ENCODE results near the gene ACOT13. TPM values are rescaled to one million over a fixed set of nuclear protein-coding genes. Genes with fewer than 3 reads are reported as not detected.
A peak's percentile ranks its signal among the peaks of the same experiment; 100 is the strongest.

The ACOT13 gene
- total RNA-seq: 5.2 and 6.8 TPM in 2 replicates

DNA sequence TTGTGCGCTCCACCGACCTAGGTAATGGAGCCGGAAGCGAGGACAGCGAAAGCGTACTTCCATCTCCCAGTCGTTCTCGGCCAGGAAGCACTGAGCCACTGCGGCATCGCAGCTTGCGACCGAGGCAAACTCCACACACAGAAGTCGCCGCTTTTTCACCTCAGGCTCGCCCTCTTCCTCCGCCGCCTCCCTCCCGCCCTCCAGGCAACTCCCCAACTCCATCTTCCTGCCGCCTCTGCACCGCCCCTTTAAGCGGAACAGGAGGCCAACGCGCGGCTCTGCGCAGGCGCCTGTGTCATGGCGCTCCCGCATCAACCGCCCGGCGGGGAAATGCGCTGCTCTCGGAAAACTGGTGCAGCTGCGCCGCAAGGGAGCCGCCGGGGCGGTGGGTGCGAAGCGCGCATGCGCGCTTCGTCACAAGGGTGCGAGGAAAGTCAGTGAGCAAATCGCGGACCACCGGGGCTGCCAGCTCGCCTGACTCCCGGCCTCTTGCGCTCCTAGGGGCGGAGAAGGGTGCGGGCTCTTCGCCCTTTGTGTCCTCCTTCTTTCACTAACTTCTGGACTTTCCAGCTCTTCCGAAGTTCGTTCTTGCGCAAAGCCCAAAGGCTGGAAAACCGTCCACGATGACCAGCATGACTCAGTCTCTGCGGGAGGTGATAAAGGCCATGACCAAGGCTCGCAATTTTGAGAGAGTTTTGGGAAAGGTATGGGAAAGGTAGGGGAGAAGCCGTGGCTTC lies at the start of gene ACOT13, which contains the start of gene TDP2:
ACOT13 (plus strand) TSS at position 437 of the 737 bp plus-strand sequence; CDS start at position 624, 187 bp downstream.
TDP2 (minus strand) TSS at position 259 of the 737 bp plus-strand sequence; CDS start at position 222, 37 bp downstream.
- H3K4me3 ChIP-seq (ENCODE audit: low read depth, low read length): peak within 1 kb of the TSS; percentile 99
- DNase-seq (ENCODE audit: low read depth): peak; percentile 97
- TF ChIP-seq, protein P1, sequence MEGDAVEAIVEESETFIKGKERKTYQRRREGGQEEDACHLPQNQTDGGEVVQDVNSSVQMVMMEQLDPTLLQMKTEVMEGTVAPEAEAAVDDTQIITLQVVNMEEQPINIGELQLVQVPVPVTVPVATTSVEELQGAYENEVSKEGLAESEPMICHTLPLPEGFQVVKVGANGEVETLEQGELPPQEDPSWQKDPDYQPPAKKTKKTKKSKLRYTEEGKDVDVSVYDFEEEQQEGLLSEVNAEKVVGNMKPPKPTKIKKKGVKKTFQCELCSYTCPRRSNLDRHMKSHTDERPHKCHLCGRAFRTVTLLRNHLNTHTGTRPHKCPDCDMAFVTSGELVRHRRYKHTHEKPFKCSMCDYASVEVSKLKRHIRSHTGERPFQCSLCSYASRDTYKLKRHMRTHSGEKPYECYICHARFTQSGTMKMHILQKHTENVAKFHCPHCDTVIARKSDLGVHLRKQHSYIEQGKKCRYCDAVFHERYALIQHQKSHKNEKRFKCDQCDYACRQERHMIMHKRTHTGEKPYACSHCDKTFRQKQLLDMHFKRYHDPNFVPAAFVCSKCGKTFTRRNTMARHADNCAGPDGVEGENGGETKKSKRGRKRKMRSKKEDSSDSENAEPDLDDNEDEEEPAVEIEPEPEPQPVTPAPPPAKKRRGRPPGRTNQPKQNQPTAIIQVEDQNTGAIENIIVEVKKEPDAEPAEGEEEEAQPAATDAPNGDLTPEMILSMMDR (IDR thresholded peaks at IDR 0.05; ENCODE audit: insufficient read depth, low read depth, low read length): peak; percentile 63

DNA sequence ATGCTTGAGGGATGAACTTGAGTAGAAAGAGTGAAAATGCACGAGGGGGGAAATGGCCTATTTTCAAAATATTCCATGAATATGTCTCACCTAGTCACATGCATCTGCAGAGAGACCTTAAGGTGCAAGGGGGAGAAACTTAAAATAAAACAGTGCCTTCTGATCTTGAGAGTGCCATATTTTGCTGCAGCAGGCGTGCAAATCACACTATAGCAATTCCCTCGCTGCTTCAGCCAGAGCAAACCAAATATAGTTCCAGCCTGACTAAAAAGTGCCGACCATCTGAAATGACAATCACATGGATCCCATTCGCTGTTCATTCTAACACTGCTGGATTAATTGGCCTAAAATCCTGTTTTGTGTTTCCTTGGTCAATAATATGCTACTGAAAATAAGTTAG lies 47.2 kb upstream of the ACOT13 start:
- DNase-seq (ENCODE audit: low read depth): no peak
- no peak overlapping the region for H3K4me3 ChIP-seq (ENCODE audit: low read depth, low read length)
- TF ChIP-seq, protein P1 (IDR thresholded peaks at IDR 0.05; ENCODE audit: insufficient read depth, low read depth, low read length): no peak

- H3K4me3 ChIP-seq (ENCODE audit: low read depth, low read length): no peak overlapping the region
- DNase-seq (ENCODE audit: low read depth): no peak
- TF ChIP-seq, protein P1 (IDR thresholded peaks at IDR 0.05; ENCODE audit: insufficient read depth, low read depth, low read length): no peak
Measured at GRCh38 chr6:24620637-24621036, 46.2 kb upstream of the ACOT13 start.

DNA sequence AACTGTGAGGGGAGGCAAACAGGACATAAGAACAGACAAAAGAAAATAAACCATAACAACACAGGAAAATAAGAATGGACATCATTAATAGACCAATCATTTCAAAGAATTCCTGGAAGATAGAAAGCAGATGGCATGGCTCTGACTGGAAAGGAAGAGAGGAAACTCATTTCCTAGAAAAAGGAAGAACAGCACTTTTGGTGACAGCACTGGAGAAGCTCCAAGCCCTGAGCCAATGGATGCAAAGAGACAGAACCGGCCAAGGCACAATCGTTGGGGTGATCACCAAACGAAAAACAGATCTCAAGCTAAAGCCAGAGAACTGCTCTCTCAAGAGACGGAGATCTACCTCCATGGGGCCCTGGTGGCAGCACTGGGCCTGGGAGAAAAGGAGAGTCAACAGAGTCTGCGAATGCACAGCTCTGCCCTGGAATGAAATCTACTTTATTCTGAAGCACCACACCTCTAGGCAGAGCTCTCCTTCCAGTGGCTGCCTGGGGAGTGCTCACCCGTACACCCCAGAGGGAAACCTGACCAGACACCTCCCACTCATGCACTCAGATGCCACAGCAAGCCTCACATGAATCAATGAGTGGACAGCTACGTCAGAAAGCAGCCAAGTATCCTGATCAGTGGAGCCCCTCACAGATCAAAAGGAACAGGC lies 45.1 kb upstream of the ACOT13 start:
- no peak for DNase-seq (ENCODE audit: low read depth)
- H3K4me3 ChIP-seq (ENCODE audit: low read depth, low read length): no peak overlapping the region
- TF ChIP-seq, protein P1 (IDR thresholded peaks at IDR 0.05; ENCODE audit: insufficient read depth, low read depth, low read length): no peak

DNA sequence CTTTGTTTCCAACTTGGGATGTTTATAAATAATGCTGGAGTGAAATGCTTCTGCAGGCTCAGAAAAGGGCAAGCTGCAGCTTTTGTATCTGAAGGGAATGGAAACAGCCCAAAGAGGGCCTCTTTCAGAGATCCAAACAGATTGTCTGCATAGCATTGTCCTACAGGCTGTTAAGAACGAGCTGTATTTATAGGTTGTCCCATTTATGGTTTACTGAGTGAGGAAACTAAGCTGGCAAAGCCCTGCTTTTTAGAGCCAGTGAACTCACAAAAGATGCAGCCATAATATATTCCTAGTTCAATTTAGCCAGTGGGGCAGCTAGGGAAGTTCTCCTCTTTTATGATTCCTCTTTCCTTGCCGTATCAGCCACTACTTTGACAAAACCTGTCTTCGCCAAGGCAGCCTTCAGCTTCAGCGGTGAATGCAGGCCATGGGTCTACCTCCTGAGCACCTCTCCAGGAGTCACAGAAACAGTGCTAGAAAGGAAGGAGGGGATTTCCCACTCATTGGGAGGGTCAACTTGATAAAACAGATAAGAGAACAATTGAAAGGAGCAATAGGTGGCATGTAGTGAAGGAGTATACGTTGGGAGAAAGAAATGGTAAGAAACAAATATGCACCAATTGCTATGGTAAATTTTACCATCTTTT lies 35.9 kb upstream of the ACOT13 start:
- TF ChIP-seq, protein P1 (IDR thresholded peaks at IDR 0.05; ENCODE audit: insufficient read depth, low read depth, low read length): no peak

DNA sequence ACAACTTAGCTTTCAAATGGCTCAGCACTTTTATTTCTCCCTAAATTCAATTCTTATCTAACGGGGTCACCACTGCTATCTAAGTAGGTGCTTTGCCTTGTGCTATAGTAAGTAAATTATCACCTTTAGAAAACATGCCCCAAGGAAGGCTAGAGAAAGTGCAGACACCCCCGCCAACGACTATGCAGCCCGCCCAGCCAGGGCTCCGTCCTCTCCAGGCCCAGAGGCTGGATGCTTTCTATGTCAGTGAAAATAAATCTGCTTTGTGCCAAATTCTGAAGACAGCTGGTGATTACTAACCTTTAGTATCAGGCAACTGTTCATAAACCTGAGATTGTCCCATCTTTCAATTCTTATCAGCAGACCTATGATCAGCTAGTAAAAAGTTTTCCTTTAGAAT lies 35.2 kb upstream of the ACOT13 start:
- DNase-seq (ENCODE audit: low read depth): no peak
- TF ChIP-seq, protein P1 (IDR thresholded peaks at IDR 0.05; ENCODE audit: insufficient read depth, low read depth, low read length): no peak
- no peak overlapping the region for H3K4me3 ChIP-seq (ENCODE audit: low read depth, low read length)

More for the DNA sequence above, 35.9 kb upstream of the ACOT13 start:
- no peak overlapping the region for H3K4me3 ChIP-seq (ENCODE audit: low read depth, low read length)
- no peak for DNase-seq (ENCODE audit: low read depth)
